ENCODE data around the gene PWWP2B.

DNA sequence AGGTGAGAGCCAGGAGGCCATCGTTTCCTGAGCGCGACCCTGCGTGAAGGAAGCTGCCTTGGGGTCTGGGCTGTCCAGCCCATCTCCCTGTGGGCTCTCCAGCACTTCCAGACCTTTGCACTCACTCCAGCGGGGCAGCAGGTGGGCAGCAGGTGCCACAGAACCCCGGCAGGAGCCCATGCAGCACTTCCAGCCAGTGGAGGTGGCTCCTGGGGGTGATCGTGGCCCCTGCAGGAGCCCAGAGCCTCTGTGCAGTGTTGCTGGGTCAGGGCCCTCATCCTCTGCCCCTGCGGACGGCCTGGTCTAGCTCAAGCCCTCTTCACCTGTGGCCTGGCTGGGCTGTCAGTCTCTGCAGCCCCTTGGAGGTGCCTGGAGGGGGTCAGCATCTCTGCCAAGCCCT lies 59.9 kb downstream of the PWWP2B start:
- TF ChIP-seq POLR2A (IDR thresholded peaks at IDR 0.05; ENCODE audit: low read depth, low read length), result no peak
- TF ChIP-seq POLR2AphosphoS5 (IDR thresholded peaks at IDR 0.05; ENCODE audit: low read depth, low read length), result no peak

All from GM12892 (cell line).